Epithelial cell of proximal tubule (primary cell): Measurements from ENCODE around the gene RAD51B. TPM values are rescaled to one million over a fixed set of nuclear protein-coding genes. Genes with fewer than 3 reads are reported as not detected.
"Not testable (repeated sequence)": the region's sequence is repeated elsewhere in the genome, so short reads cannot be mapped to it uniquely, and the experiment has no call there.

ENCODE experiments used
- DNase-seq: peaks from one replicate; pipeline ENCODE4 v3.0.0-alpha.2; 2011; ENCODE audit warnings: low read depth
- H3K4me3 ChIP-seq: 2 replicates; pipeline ENCODE4 v1.5.1; 2011; ENCODE audit warnings: low read depth, mild to moderate bottlenecking, low read length
- CTCF ChIP-seq: conservative IDR thresholded peaks from 2 replicates; pipeline ENCODE4 v1.5.1; 2012; ENCODE audit warnings: low read depth, mild to moderate bottlenecking, low read length
- total RNA-seq: library from RNA; depleted of rRNA; stranded (reverse); fragments of >200 nt; gene quantifications from 2 replicates; pipeline ENCODE4 v1.2.3, GENCODE V29; 2015

RAD51B gene
- total RNA-seq, 1 donor from 2014 or later = 6.3 TPM

- no peak for TF ChIP-seq CTCF
- H3K4me3 ChIP-seq = no peak overlapping the region
- DNase-seq = no peak
These were observed 291.7 kb downstream of the RAD51B start for GRCh38 chr14:68111097-68111852.

- H3K4me3 ChIP-seq = no peak overlapping the region
- DNase-seq = no peak
- TF ChIP-seq CTCF = no peak
These were observed 292.3 kb downstream of the RAD51B start for GRCh38 chr14:68111853-68112270.

- DNase-seq = no peak
- no peak overlapping the region for H3K4me3 ChIP-seq
- TF ChIP-seq CTCF = no peak
These were observed 292.9 kb downstream of the RAD51B start for GRCh38 chr14:68112442-68112841.

GRCh38 chr14:68113343-68113930, 293.9 kb downstream of the RAD51B start:
- no peak for TF ChIP-seq CTCF
- no peak overlapping the region for H3K4me3 ChIP-seq
- DNase-seq = no peak

GRCh38 chr14:68115952-68116351, 296.4 kb downstream of the RAD51B start:
- DNase-seq, H3K4me3 ChIP-seq: not testable (repeated sequence)

- DNase-seq = no peak
- no peak for TF ChIP-seq CTCF
- H3K4me3 ChIP-seq = no peak overlapping the region
These were observed 303.1 kb downstream of the RAD51B start for GRCh38 chr14:68122651-68123050.

- no peak for DNase-seq
- no peak overlapping the region for H3K4me3 ChIP-seq
- TF ChIP-seq CTCF = no peak
These were observed 304.5 kb downstream of the RAD51B start for GRCh38 chr14:68124050-68124449.
